Measurements from ENCODE around the gene PSEN2.

PSEN2 gene

GRCh38 chr1:226826479-226827261, 43.7 kb upstream of the PSEN2 start:
- no peak overlapping the region for H3K27ac ChIP-seq (replicated peaks)
- no peak for DNase-seq (ENCODE audit: low read depth in 1 of 2, low spot score in 1 of 2)
- H3K27me3 ChIP-seq (ENCODE audit: insufficient read depth, poor library complexity, severe bottlenecking): no peaks in the 10 kb centered on the region
- TF ChIP-seq REST (IDR thresholded peaks at IDR 0.05; ENCODE audit: insufficient replicate concordance, low read depth) (no peak), GABPA (IDR thresholded peaks at IDR 0.05; ENCODE audit: low read depth) (no peak), POLR2AphosphoS5 (IDR thresholded peaks at IDR 0.05; ENCODE audit: low read depth) (no peak), SPI1 (IDR thresholded peaks at IDR 0.05; ENCODE audit: borderline replicate concordance, low read depth) (no peak)
- TF ChIP-seq, protein P1, sequence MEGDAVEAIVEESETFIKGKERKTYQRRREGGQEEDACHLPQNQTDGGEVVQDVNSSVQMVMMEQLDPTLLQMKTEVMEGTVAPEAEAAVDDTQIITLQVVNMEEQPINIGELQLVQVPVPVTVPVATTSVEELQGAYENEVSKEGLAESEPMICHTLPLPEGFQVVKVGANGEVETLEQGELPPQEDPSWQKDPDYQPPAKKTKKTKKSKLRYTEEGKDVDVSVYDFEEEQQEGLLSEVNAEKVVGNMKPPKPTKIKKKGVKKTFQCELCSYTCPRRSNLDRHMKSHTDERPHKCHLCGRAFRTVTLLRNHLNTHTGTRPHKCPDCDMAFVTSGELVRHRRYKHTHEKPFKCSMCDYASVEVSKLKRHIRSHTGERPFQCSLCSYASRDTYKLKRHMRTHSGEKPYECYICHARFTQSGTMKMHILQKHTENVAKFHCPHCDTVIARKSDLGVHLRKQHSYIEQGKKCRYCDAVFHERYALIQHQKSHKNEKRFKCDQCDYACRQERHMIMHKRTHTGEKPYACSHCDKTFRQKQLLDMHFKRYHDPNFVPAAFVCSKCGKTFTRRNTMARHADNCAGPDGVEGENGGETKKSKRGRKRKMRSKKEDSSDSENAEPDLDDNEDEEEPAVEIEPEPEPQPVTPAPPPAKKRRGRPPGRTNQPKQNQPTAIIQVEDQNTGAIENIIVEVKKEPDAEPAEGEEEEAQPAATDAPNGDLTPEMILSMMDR (IDR thresholded peaks at IDR 0.05; ENCODE audit: insufficient read depth, low read length): no peak
- H3K4me3 ChIP-seq (replicated peaks; ENCODE audit: insufficient read depth, low read length): no peak overlapping the region

DNA sequence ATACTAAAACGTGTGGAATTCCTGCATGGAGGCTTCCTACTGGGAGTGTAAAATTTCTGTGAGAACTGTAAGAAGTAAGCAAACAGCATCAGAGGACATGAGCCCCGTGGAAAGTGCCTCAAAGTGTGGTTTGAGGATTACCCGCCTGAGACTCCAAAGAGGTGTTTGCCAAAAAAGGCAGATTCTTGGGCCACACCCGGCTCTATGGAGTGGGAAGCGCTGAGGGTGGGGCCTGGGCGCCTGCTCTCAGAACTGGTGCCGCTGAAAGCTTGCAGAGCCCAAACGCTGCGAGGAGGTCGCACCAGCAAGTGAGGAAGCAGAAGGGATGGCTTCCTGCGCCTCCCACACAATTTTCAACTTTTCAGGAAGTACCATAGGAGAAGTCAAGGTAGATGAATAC, 43.0 kb upstream of the PSEN2 start:
- Histone ChIP-seq H3K27ac (replicated peaks) (peak overlapping the region; percentile 72), H3K4me3 (replicated peaks; ENCODE audit: insufficient read depth, low read length) (no peak overlapping the region), H3K27me3 (ENCODE audit: insufficient read depth, poor library complexity, severe bottlenecking) (no peaks in the 10 kb centered on the region)
- TF ChIP-seq SPI1 (IDR thresholded peaks at IDR 0.05; ENCODE audit: borderline replicate concordance, low read depth): peak; percentile 18; the same call in 1 of the 2 replicates
- no peak for TF ChIP-seq POLR2AphosphoS5 (IDR thresholded peaks at IDR 0.05; ENCODE audit: low read depth)
- no peak for TF ChIP-seq GABPA (IDR thresholded peaks at IDR 0.05; ENCODE audit: low read depth)
- DNase-seq (ENCODE audit: low read depth in 1 of 2, low spot score in 1 of 2): peak in 1 of 2 experiments; percentile 8

DNA sequence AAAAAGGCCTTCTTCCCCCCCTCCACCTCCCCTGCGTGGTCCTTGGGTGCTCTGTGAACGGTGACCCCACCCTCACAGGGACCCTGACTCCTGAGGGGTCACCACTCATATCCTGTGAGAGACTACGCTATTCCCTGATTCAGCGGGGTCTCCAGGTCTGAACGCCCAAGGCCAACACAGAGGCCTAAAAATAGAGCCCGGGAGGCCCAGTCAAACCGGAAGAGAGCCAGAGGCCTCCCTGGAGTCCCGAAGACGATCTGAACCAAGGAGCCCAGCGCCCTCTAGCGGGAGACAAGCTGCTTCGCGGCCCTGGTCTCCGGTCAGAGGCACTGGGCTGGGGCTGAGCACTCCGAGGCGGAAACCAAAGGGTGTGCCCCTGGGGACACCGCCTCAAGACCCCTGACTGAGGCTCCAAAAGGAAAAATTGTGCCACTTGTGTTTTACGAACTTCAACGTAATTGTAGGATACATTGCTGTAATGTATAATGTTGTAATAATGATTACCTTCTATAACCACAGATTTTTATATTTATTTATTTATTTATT, 42.4 kb upstream of the PSEN2 start:
- Histone ChIP-seq H3K27ac (replicated peaks) (peak overlapping the region; percentile 72), H3K4me3 (replicated peaks; ENCODE audit: insufficient read depth, low read length) (no peak overlapping the region), H3K27me3 (ENCODE audit: insufficient read depth, poor library complexity, severe bottlenecking) (no peaks in the 10 kb centered on the region)
- TF ChIP-seq POLR2AphosphoS5 (IDR thresholded peaks at IDR 0.05; ENCODE audit: low read depth) (no peak), GABPA (IDR thresholded peaks at IDR 0.05; ENCODE audit: low read depth) (0 out of 2 replicates have a peak, but pooled peaks have one; percentile 23)
- TF ChIP-seq, protein P1 (IDR thresholded peaks at IDR 0.05; ENCODE audit: insufficient read depth, low read length): peak; percentile 65
- DNase-seq (ENCODE audit: low read depth in 1 of 2, low spot score in 1 of 2): peak; percentile 84 to 95

GRCh38 chr1:226829105-226829504, 41.3 kb upstream of the PSEN2 start:
- Histone ChIP-seq H3K27me3 (ENCODE audit: insufficient read depth, poor library complexity, severe bottlenecking) (no peaks in the 10 kb centered on the region), H3K27ac (replicated peaks) (no peak overlapping the region), H3K4me3 (replicated peaks; ENCODE audit: insufficient read depth, low read length) (no peak overlapping the region)
- no peak for TF ChIP-seq REST (IDR thresholded peaks at IDR 0.05; ENCODE audit: insufficient replicate concordance, low read depth)
- TF ChIP-seq, protein P1 (IDR thresholded peaks at IDR 0.05; ENCODE audit: insufficient read depth, low read length): no peak
- DNase-seq (ENCODE audit: low read depth in 1 of 2, low spot score in 1 of 2): no peak
